ENCODE data around the gene FAM136A. TPM values are rescaled to one million over a fixed set of nuclear protein-coding genes. Genes with fewer than 3 reads are reported as not detected.

The FAM136A gene
- total and polyA plus RNA-seq, 2 of the 4 experiments (the other 2 are of a cell fraction) = 19.9 to 28.1 TPM

GRCh38 chr2:70304498-70304897 is 2.6 kb upstream of the FAM136A start:
- no peak overlapping the region for H3K14ac ChIP-seq (replicated peaks; ENCODE audit: low read depth, low read length)
- H2AFZ ChIP-seq (replicated peaks; ENCODE audit: low read length, poor library complexity) = no peak overlapping the region
- no peak overlapping the region for H3K56ac ChIP-seq (ENCODE audit: extremely low read depth, insufficient read depth, low read length)
- no peak overlapping the region for H3K4ac ChIP-seq (ENCODE audit: low read depth, low read length)
- no peak overlapping the region for H2AK9ac ChIP-seq (replicated peaks; ENCODE audit: low read depth, low read length, poor library complexity)
- BruUV-seq (replicated peaks) = no TSS peak
- H3K18ac ChIP-seq (ENCODE audit: low read depth, low read length) = no peak overlapping the region
- H3K23ac ChIP-seq (ENCODE audit: low read depth, low read length) = no peak overlapping the region
- H4K5ac ChIP-seq (ENCODE audit: low read depth, low read length) = no peak overlapping the region
- H3K27me3 ChIP-seq (ENCODE audit: control insufficient read depth, insufficient read depth, low read length) = no peaks in the 10 kb centered on the region
- no peak overlapping the region for H2BK15ac ChIP-seq (ENCODE audit: low read depth, low read length)
- no peak overlapping the region for H3K9ac ChIP-seq (ENCODE audit: low read depth, low read length)
- H2BK120ac ChIP-seq (ENCODE audit: low read depth, low read length) = no peak overlapping the region
- no peak overlapping the region for H4K8ac ChIP-seq (ENCODE audit: low read depth in 2 of 2, low read length in 2 of 2)
- no peak overlapping the region for H2BK5ac ChIP-seq (ENCODE audit: low read depth, low read length, poor library complexity, severe bottlenecking)
- ChIA-PET POLR2A (ENCODE audit: unreplicated experiment) (interaction anchor here (1.5 kb wide), 1 partner anchor 313 kb away, joined by 6 read pairs; no protein-coding TSS in a partner anchor), CTCF (interaction anchor here (0.6 to 3.8 kb wide), 11 partner anchors 8 to 644 kb away, joined by 3 to 36 read pairs (median 4); partner anchors contain the start of gene SNRPG)
- no peak overlapping the region for H3K27ac ChIP-seq (ENCODE audit: insufficient read depth, low read length)
- peaks cover 3% of the 10 kb centered on the region; the same call in 1 of the 2 replicates for H3K4me1 ChIP-seq (ENCODE audit: control insufficient read depth, insufficient read depth, low read length)
- TF ChIP-seq RAD21 (IDR thresholded peaks at IDR 0.05; ENCODE audit: low read length) (no peak), CEBPB (IDR thresholded peaks at IDR 0.05; ENCODE audit: low read depth, low read length) (no peak), FOS (IDR thresholded peaks at IDR 0.05; ENCODE audit: low read depth, low read length) (no peak), NFE2L2 (IDR thresholded peaks at IDR 0.05; ENCODE audit: low read depth, low read length) (no peak), SMC3 (IDR thresholded peaks at IDR 0.05; ENCODE audit: low read depth, low read length) (no peak)
- WGBS, 2 experiments (ENCODE audit: extremely low coverage in 2 of 2, insufficient read length in 1 of 2) = no CpG with 5 or more reads among the region's 4 CpGs
- dilution Hi-C loops (cut with HindIII; ENCODE audit: low sequenced_read_pairs, unreplicated experiment) (no loop called here), in situ Hi-C loops (cut with MboI; ENCODE audit: low sequenced_read_pairs) (no loop called here), intact Hi-C loops (cut with micrococcal nuclease) (loop anchor here (1.0 to 5.0 kb wide), 4 partner anchors 313 to 643 kb away; no protein-coding TSS in a partner anchor)
- no peak overlapping the region for H2AK5ac ChIP-seq (ENCODE audit: low read depth, low read length)
- no peak for DNase-seq
- H3K36me3 ChIP-seq (ENCODE audit: control insufficient read depth, insufficient read depth, low read length) = peaks cover 1% of the 10 kb centered on the region; the same call in 1 of the 2 replicates
- H3K9me1 ChIP-seq (ENCODE audit: insufficient read depth, low read length) = no peaks in the 10 kb centered on the region
- no peaks in the 10 kb centered on the region for H4K20me1 ChIP-seq (ENCODE audit: insufficient read depth, low read length)
- no peak for ATAC-seq (ENCODE audit: low read depth)
- no peak overlapping the region for H3K4me3 ChIP-seq (ENCODE audit: insufficient read depth, low read depth, low read length)
- no peak overlapping the region for H2BK20ac ChIP-seq (ENCODE audit: low read depth, low read length)
- no peak overlapping the region for H4K91ac ChIP-seq (ENCODE audit: insufficient read depth, low read depth, low read length)
- no peak overlapping the region for H3K4me2 ChIP-seq (ENCODE audit: low read depth, low read length)
- H3K9me3 ChIP-seq (ENCODE audit: control insufficient read depth, insufficient read depth, low read length) = no peaks in the 10 kb centered on the region
- peaks cover 3 to 14% of the 10 kb centered on the region in 2 experiments; a peak in 2 of 4 replicates for H3K79me1 ChIP-seq (ENCODE audit: low read depth in 1 of 2, low read length in 2 of 2)

Measured in IMR-90 (cell line).